ENCODE data around the gene C1orf105. TPM values are rescaled to one million over a fixed set of nuclear protein-coding genes. Genes with fewer than 3 reads are reported as not detected.

The C1orf105 gene
- total and polyA plus RNA-seq, 2 of the 13 experiments (the other 11 are each of a cell fraction or from before 2014, with no cell fraction given), result 0.15 to 0.45 TPM

DNA sequence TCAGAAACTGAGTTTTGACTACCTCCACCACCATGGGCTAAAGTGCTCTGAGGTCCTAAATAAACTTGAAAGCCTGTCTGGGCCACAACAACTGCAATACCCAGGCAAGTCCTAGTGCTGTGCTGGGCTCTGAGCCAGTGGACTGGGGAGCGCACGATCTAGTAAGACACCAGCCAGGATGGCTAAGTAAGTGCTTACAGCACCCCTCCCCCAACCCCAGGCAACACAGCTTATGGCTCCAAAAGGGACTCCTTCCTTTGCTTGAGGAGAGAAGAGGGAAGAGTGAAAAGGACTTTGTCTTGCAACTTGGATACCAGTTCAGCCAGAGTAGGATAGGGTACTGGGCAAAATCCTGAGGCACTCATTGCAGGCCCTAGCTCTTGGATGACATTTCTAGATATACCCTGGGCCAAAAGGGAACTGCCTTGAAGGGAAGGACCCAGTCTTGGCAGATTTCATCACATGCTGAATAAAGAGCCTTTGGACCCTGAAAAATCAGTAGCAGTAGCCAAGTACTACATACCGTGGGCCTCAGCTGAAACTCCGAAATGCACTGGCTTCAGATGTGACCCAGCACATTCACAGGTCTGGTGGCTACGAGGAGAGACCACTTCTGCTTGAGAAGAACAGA lies 1.6 kb downstream of the C1orf105 start (continued):
- TF ChIP-seq, protein P1, sequence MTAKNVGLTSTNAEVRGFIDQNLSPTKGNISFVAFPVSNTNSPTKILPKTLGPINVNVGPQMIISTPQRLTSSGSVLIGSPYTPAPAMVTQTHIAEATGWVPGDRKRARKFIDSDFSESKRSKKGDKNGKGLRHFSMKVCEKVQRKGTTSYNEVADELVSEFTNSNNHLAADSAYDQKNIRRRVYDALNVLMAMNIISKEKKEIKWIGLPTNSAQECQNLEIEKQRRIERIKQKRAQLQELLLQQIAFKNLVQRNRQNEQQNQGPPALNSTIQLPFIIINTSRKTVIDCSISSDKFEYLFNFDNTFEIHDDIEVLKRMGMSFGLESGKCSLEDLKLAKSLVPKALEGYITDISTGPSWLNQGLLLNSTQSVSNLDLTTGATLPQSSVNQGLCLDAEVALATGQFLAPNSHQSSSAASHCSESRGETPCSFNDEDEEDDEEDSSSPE (CRISPR knock-in tag; IDR thresholded peaks at IDR 0.05), result no peak
- TF ChIP-seq ZBTB7A (CRISPR knock-in tag; IDR thresholded peaks at IDR 0.05) (no peak), SATB2 (CRISPR knock-in tag; IDR thresholded peaks at IDR 0.05) (no peak)

DNA sequence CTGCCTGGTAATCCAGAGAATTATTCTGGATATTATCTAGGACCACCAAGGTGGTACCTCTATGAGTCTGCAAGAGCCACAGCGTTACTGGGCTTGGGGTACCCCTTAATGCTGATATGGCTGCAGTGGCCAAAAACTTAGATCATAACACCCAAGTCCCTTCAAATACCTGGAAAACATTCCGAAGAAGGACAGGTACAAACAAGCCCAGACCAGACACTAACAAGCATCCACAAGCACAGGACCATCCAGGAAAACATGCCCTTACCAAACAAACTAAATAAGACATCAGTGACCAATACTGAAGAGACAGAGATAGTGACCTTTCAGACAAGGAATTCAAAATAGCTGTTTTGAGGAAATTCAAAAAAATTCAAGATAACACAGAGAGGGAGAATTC lies 2.9 kb downstream of the C1orf105 start:
- no peaks in the 10 kb centered on the region for H3K36me3 ChIP-seq (replicated peaks in 1 of 2; ENCODE audit: control insufficient read depth in 1 of 2, insufficient read depth in 2 of 2, low read length in 2 of 2)
- DNase-seq (ENCODE audit: low spot score) (no peak), FAIRE-seq (no peak), ATAC-seq (no peak)
- H2AFZ ChIP-seq (ENCODE audit: low read length), result no peak overlapping the region
- peaks cover 11% of the 10 kb centered on the region for H3K4me1 ChIP-seq (ENCODE audit: insufficient read depth, low read length)
- no peak overlapping the region for H3K9ac ChIP-seq (ENCODE audit: insufficient read depth, low read depth, low read length)
- H3K27ac ChIP-seq (ENCODE audit: extremely low read length, insufficient read depth, low read length), result no peak overlapping the region
- no peaks in the 10 kb centered on the region for H4K20me1 ChIP-seq (ENCODE audit: insufficient read depth, low read length)
- no TSS peak for BruUV-seq (replicated peaks)
- POLR2A ChIA-PET, result no interaction called here
- H3K79me2 ChIP-seq (ENCODE audit: insufficient read depth, low read length), result no peaks in the 10 kb centered on the region
- in situ Hi-C loops (cut with HindIII; ENCODE audit: extremely low pct_ligation_motif_present, low pct_unique_long_range_greater_than_20kb) (loop anchor here (10.0 kb wide), 1 partner anchor 301 kb away; no protein-coding TSS in a partner anchor), intact Hi-C loops (cut with micrococcal nuclease; ENCODE audit: unreplicated experiment) (no loop called here)
- no peaks in the 10 kb centered on the region for H3K27me3 ChIP-seq (ENCODE audit: control insufficient read depth in 1 of 2, insufficient read depth in 2 of 2, low read length in 2 of 2)
- no peaks in the 10 kb centered on the region for H3K9me3 ChIP-seq (ENCODE audit: low read length)
- no peak overlapping the region for H3K4me2 ChIP-seq (ENCODE audit: low read depth, low read length)
- no peak overlapping the region for H3K4me3 ChIP-seq (replicated peaks in 1 of 3; ENCODE audit: insufficient read depth in 1 of 3, low read depth in 2 of 3, low read length in 3 of 3)
- WGBS (ENCODE audit: low lambda C conversion rate), result 62% methylated on average over 2 of the region's 2 CpGs
- CTCF ChIA-PET (ENCODE audit: low intra/inter-chr PET ratio, low total read pairs), result no interaction called here
- TF ChIP-seq PCBP2 (optimal IDR thresholded peaks at IDR 0.05; ENCODE audit: low read depth, low read length, poor library complexity, severe bottlenecking) (no peak), ZNF207 (IDR thresholded peaks at IDR 0.05; ENCODE audit: borderline replicate concordance) (no peak), CHCHD3 (CRISPR knock-in tag; IDR thresholded peaks at IDR 0.05) (no peak), ZNF354B (CRISPR knock-in tag; IDR thresholded peaks at IDR 0.05) (no peak), ZSCAN20 (CRISPR knock-in tag; IDR thresholded peaks at IDR 0.05; ENCODE audit: borderline replicate concordance) (no peak), TBX2 (CRISPR knock-in tag; IDR thresholded peaks at IDR 0.05; ENCODE audit: borderline replicate concordance) (no peak), ZMYM4 (CRISPR knock-in tag; IDR thresholded peaks at IDR 0.05) (no peak)
- TF ChIP-seq, protein P2, sequence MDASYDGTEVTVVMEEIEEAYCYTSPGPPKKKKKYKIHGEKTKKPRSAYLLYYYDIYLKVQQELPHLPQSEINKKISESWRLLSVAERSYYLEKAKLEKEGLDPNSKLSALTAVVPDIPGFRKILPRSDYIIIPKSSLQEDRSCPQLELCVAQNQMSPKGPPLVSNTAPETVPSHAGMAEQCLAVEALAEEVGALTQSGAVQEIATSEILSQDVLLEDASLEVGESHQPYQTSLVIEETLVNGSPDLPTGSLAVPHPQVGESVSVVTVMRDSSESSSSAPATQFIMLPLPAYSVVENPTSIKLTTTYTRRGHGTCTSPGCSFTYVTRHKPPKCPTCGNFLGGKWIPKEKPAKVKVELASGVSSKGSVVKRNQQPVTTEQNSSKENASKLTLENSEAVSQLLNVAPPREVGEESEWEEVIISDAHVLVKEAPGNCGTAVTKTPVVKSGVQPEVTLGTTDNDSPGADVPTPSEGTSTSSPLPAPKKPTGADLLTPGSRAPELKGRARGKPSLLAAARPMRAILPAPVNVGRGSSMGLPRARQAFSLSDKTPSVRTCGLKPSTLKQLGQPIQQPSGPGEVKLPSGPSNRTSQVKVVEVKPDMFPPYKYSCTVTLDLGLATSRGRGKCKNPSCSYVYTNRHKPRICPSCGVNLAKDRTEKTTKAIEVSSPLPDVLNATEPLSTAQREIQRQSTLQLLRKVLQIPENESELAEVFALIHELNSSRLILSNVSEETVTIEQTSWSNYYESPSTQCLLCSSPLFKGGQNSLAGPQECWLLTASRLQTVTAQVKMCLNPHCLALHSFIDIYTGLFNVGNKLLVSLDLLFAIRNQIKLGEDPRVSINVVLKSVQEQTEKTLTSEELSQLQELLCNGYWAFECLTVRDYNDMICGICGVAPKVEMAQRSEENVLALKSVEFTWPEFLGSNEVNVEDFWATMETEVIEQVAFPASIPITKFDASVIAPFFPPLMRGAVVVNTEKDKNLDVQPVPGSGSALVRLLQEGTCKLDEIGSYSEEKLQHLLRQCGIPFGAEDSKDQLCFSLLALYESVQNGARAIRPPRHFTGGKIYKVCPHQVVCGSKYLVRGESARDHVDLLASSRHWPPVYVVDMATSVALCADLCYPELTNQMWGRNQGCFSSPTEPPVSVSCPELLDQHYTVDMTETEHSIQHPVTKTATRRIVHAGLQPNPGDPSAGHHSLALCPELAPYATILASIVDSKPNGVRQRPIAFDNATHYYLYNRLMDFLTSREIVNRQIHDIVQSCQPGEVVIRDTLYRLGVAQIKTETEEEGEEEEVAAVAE (CRISPR knock-in tag; IDR thresholded peaks at IDR 0.05; ENCODE audit: borderline replicate concordance), result no peak
- TF ChIP-seq, protein P3, sequence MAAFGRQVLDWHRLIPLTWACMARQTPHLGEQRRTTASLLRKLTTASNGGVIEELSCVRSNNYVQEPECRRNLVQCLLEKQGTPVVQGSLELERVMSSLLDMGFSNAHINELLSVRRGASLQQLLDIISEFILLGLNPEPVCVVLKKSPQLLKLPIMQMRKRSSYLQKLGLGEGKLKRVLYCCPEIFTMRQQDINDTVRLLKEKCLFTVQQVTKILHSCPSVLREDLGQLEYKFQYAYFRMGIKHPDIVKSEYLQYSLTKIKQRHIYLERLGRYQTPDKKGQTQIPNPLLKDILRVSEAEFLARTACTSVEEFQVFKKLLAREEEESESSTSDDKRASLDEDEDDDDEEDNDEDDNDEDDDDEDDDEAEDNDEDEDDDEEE (CRISPR knock-in tag; IDR thresholded peaks at IDR 0.05), result no peak
- TF ChIP-seq, protein P4, sequence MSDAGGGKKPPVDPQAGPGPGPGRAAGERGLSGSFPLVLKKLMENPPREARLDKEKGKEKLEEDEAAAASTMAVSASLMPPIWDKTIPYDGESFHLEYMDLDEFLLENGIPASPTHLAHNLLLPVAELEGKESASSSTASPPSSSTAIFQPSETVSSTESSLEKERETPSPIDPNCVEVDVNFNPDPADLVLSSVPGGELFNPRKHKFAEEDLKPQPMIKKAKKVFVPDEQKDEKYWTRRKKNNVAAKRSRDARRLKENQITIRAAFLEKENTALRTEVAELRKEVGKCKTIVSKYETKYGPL (CRISPR knock-in tag; IDR thresholded peaks at IDR 0.05), result no peak

All from HepG2 (cell line).